GM19193 (cell line): Measurements from ENCODE around the gene PARD3.

Experiments used
- POLR2A ChIP-seq: IDR thresholded peaks from 4 replicates; pipeline ENCODE4 v1.6.1; 2011; ENCODE audit not compliant: insufficient read depth, insufficient read length; ENCODE audit errors: extremely low read depth

PARD3 gene

DNA sequence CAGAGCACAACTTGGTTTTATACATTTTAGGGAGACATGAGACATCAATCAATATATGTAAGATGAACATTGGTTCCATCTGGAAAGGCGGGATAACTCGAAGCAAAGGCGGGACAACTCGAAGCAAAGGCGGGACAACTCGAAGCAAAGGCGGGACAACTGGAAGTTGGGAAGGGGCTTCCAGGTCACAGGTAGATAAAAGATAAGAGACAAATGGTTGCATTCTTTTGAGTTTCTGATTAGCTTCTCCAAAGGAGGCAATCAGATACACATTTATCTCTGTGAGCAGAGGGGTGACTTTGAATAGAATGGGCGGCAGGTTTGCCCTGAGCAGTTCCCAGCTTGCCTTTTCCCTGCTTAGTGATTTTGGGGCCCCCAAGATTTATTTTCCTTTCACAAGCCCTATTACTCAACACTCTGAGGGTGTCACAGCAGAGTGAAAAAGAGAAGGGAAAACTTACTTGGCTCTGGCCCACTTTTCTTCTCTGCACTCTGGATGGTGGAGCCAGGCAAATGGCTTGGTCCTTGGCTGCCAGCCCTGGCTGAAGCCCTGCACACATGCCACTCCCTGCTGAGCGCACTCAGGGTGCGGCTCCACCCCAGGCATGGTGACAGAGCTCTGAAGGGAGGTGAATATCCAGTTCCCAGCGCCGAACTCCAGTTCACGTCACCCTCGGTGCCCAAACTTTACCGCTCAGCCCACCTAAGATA is 46.7 kb downstream of the PARD3 start:
- no peak for TF ChIP-seq POLR2A

DNA sequence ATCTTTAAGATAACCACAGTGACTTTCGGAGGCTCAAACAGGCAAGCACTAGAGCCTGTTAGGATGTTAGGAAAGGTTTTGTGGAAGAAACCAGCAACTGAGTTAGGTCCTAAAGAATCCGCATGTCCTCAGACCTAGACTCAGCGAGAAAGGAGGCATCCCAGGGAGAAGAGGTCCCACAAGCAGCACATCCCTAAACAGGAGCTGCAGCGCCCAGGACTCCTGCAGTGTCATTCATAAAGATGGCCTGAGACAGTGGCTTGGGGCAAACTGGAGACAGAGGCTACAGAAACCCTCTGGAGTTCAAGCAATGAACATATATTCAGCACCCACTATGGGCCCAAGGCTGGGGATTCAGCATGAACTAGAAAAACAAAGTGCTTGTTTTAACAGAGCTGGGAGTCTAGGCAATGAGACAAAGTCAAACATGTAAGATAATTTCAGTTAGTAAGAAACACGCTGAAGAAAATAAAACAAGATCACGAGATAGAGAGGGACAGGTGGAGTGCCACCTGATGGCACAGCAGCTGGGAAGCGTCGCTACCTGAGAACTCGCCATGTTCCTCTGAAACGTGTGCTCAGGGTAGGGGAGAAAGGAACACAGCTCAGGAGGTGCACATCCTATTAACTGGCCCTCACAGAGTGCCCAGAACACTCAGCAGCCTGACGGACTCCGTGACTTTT is 48.1 kb downstream of the PARD3 start:
- no peak for TF ChIP-seq POLR2A

DNA sequence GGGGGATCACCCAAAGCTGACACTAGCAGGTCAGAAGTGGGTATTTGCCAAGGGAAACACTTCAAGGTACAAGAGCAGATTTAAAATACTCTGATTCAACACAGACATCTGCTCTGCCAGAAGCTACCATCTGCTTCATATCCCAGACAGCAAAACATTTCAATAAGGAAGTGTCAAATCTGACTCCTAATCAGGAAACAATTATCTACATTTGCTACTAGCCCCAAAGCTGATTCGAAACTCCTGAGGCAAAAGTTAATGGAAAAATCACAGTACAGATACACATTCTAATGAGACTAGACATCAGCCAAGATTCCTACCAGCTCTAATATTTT is 48.9 kb downstream of the PARD3 start:
- no peak for TF ChIP-seq POLR2A

DNA sequence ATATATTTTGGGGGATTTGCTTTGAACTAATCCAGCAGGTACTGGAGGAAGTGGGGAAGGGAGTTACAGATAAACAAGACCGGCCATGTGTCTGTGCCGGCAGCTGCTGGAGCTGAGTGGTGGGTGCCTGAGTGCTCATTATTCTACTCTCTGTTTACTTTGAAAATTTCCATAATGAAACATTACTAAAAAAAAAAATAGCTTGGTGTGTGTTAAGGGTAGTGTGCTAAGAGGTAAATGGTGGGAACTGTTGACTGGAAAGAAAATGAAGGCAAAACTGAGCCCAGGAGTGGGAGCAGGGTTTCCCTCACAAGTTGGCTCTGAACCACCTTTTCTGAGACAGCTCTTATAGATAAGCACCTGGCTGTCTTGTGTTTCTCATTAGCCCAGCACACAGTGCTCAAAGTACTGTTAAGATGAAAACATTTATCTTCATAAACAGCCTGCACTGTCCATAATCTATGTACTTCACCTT is 50.6 kb downstream of the PARD3 start:
- TF ChIP-seq POLR2A, result no peak

DNA sequence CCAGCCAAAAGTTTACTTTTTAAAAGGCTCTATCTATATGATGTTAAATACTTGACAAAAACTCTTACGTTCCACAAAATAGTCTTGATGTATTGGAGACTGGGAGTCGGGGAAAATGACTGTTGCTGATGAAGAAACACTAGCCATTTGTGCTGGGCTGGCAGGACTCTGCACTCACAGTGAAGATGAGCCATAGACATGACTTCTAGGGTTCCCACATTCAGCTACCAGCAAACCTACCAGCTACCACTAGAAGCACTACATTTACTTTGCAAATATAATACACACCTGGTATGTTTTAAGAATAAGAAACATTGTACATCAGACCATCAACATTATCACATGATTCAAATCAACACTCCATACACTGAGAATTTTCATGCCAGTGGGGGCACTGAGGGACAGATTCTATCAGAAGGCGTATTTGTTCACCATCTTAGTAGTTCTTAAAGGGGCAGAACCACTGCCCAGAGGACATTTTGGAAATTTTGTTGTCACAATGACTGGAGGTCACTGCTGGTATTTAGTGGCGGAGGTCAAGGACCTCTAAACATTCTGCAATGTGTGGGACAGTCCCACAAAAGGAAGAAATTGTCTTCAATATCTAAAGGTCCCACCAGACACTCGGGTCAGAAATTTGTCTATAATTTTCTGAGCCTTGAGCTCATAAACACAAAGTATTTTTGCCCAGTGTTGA is 52.3 kb downstream of the PARD3 start:
- no peak for TF ChIP-seq POLR2A

DNA sequence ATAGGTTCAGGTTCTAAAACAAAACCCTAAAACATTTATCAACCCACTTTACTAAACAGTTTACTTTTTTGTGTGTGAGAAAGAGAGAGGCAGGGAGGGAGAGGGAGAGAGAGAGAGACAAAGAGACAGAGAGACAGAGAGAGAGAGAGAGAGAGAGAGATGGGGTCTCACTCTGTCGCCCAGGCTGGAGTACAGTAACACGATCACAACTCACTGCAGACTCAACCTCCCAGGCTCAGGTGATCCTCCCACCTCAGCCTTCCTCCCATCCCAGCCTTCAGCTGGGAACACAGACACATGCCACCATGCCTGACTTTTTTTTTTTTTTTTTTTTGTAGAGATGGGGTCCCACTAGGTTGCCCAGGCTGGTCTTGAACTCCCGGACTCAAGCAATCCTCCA is 52.9 kb downstream of the PARD3 start:
- TF ChIP-seq POLR2A, result no peak

DNA sequence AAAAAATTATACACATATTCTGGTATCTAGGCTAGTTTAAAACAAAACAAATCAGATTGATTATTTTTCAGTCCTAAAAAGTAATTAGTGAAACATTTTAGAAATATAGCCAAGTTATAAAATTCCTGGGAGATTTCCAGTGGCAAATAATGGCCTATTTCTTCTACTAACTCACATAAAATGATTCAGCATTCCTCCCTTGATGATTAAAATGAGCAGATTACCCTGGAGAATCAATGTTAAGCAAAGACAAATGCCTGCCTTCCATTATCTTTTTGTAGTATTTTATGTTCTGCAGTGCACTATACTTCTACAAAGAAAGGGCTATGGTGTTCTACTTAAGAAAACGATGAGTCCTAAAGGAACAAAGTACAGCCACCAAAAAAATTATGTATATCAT is 53.6 kb downstream of the PARD3 start:
- no peak for TF ChIP-seq POLR2A

DNA sequence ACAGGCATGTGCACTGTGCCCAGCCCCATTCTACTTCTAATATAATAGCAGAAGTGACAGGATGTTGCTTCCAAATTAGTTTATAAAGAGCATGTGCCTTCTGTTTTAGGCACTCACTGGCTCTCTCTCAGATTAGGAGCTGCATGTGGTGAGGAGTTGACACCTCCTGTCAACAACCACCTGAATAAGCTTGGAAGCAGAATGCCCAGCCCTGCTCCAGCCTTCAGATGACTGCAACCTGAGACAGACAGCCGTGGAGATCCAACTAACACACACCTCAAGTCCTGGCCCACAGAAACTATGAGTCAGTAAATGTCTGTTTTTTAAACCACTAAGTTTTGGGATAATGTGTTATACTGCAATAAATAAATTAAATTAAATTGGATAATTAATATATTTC is 54.5 kb downstream of the PARD3 start:
- no peak for TF ChIP-seq POLR2A

DNA sequence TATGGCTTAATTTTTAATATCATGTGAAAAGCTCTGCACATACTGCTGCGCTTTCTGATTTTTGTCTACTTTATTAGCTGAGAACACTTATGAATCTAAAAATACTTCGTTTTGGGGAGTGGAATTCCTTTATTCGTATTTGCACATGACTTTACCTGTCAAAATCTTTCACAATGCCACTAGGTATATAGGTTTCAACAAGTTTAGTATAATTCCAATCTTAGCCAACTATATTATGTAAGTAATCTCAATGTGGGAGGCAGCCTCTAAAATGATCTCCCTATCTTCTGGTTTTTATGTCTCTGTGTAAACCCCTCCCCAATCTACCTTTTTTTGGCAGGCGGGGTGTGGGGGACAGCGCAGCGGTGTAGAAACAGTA is 55.3 kb downstream of the PARD3 start:
- no peak for TF ChIP-seq POLR2A

DNA sequence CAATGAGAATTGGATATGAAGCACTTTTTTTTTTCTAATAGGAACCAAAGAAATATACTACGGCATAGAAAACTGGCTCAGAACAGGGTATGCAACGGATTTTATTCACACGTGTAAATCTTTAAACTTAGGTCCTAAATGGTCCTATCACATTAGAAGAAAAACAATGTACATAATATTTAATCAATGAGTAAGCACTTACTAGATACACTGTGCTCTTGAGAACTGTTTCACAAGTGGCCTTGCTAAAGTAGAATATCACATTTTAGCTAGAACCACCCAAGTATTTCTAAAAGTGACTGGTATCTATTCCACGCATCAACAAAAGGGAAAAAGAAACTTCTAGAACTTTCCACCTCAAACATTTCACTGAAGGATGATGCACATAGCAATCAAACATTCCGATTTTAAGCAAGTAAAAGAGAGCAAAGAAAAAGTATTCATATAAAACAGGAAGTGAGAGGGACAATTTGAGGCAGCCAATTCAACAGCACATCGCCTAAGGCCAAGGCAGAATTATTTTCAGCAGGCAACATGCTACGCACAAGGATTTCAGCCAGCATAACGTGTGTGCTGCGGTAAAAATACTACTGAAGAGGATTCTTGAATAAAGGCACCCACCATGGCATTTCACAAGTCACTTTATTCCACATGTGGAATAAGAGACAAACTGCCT is 55.8 kb downstream of the PARD3 start:
- TF ChIP-seq POLR2A, result no peak

DNA sequence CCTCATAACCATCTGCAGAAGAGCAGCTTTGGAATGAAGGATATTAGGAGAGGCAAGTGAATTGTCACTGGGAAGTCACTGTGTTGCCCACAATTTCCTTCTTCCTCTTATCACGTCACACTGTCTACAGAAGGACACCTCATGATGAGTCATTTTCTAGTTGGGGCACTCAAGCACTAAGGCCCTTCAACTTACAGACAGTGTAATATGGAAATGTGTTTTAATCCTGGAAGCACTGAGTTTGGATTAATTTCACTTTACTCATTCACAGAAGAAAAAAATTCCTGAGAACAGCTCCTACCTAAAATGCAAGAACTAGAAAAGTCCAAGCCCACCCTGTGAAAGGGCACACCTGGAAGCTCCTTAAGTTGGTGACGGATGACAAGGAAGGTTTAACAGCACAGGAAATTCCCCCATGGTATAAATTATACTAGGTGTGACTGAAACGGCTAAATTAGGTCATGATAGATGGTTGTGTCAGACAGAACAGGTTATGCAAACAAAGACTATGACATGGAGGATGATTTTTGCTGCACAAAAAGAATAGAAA is 56.6 kb downstream of the PARD3 start:
- TF ChIP-seq POLR2A, result no peak

DNA sequence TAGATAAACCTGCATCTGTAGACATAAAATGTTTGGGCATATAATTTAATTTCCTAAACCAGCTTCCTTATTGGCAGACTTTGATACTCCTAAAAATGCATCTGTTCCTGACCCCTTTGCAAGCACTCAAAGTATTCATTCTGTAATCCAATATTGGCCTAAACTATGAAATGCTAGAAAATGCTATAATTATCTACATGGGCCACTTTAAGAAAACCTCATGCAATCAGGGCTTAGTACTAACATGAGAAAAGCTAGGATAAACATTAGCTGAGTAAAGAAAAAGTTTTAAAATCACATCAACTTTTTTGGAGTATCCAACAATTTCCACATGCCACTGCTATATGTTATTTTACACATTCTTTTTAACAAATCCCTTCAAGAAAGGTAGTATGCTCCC is 57.2 kb downstream of the PARD3 start:
- TF ChIP-seq POLR2A, result no peak

DNA sequence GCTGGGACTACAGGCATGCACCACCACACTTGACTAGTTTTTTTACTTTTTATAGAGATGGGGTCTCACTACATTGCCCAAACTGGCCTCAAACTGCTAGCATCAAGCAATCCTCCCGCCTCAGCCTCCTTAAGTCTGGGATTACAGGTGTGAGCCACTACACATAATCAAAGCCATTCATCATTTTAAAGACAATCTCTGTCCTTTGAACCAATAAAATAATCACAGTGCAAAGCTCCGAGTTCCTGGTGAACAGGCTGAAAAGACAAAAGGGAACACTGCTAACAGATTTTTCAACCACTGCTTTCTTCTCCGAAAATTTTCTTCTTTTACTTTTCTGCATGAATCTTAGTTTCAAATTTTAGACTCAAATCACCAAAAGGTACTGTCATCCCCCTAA is 58.5 kb downstream of the PARD3 start:
- TF ChIP-seq POLR2A, result no peak

DNA sequence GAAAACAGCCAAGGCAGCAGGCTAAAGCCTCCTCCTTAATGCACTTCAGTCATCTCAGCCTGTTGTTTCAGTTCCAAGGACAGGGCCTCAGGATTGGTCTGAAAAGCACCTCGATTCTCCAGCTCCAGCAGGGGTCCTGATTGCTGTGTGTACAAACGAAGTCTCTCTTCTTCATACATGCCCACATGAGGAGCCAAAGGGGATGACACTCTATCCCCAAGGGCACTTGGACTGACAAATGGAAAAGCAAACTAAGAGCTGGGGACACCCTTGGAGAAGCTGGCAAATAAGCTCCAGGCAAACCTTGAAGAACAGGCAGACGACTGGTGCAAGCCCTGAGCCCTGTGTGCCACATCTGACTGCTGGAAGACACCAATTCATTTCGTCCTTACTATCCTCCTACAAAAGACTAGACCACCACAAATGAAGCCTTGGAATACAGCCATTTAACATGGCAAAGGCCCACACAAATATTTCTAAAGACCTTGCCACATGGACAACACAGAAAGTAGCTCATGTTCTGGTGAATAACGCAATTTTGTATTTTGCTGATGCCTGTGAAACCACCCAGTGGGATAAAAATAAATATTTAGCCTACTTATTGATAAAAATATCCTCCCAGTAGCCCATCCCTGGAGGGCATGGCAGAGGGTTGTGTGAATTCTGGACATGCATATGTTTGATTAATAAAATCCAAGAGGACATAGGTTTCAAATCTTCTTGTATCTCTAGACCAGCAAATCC is 61.9 kb downstream of the PARD3 start:
- TF ChIP-seq POLR2A, result no peak
